Upper lobe of left lung (tissue), 6 donors: ENCODE results near the gene STARD7. TPM values are rescaled to one million over a fixed set of nuclear protein-coding genes. Genes with fewer than 3 reads are reported as not detected.

ENCODE experiments used
- ATAC-seq, 2 donors: fragments of 200-7000 bp; cut with Tn5 transposase; one replicate each; pipeline ENCODE4 v1.9.1; 2022; ENCODE audit warnings: mild to moderate bottlenecking in 2 of 2, moderate library complexity in 2 of 2; ENCODE audit not compliant: low FRiP score in 2 of 2
- DNase-seq, 2 donors: peaks; one replicate each; pipeline ENCODE4 v3.0.0-alpha.2; 2019 to 2020
- H3K27ac ChIP-seq, 4 donors: fragments of 200-600 bp; sonication (generic); one replicate each; pipeline ENCODE4 v1.5.1; 2016 to 2019
- H3K27me3 ChIP-seq, 4 donors: fragments of 200-600 bp; sonication (generic); one replicate each; pipeline ENCODE4 v1.5.1; 2017 to 2019
- H3K36me3 ChIP-seq, 4 donors: fragments of 200-600 bp; sonication (generic); one replicate each; pipeline ENCODE4 v1.5.1; 2016 to 2019
- H3K4me1 ChIP-seq, 4 donors: fragments of 200-600 bp; sonication (generic); one replicate each; pipeline ENCODE4 v1.5.1; 2018 to 2019
- H3K4me3 ChIP-seq, 4 donors: fragments of 200-600 bp; sonication (generic); one replicate each; pipeline ENCODE4 v1.5.1; 2017 to 2019; ENCODE audit warnings: mild to moderate bottlenecking in 2 of 4, moderate library complexity in 1 of 4
- H3K9me3 ChIP-seq, 4 donors: fragments of 200-600 bp; sonication (generic); one replicate each; pipeline ENCODE4 v1.5.1; 2018 to 2019
- EP300 ChIP-seq, 4 donors: sonication (generic); formaldehyde crosslinking; IDR thresholded peaks; one replicate each; pipeline ENCODE4 v1.5.1; 2017; ENCODE audit warnings: antibody characterized with exemption in 4 of 4, control low read depth in 2 of 4
- POLR2A ChIP-seq, 4 donors: fragments of 450-650 bp; IDR thresholded peaks; one replicate each; pipeline ENCODE4 v1.5.1; 2016 to 2017; ENCODE audit warnings: antibody characterized with exemption in 4 of 4, mild to moderate bottlenecking in 2 of 4
- POLR2AphosphoS5 ChIP-seq, 2 donors: sonication (generic); formaldehyde crosslinking; IDR thresholded peaks; one replicate each; pipeline ENCODE4 v1.5.1; 2017; ENCODE audit warnings: antibody characterized with exemption in 2 of 2
- WGBS, 2 donors: methylation state at CpG; one replicate each; pipeline ENCODE4 v1.1.5; 2017 to 2018; 5-methylcytosine and 5-hydroxymethylcytosine counted together
- total RNA-seq, 6 donors: library from RNA; depleted of rRNA in 4 of 6; stranded (reverse); fragments of >200 nt in 4 of 6; gene quantifications; one replicate each; pipeline versions ENCODE4 v1.1.0 to v1.2.1, GENCODE V29; 2016 to 2021
- TF ChIP-seq, protein P1 (sequence below), 6 experiments: fragments of 450-650 bp in 4 of 6; fragments of 200-600 bp in 2 of 6; sonication (generic) in 2 of 6; IDR thresholded peaks; one replicate each; pipeline ENCODE4 v1.5.1; 2016 to 2019; ENCODE audit warnings: antibody characterized with exemption in 6 of 6
- donor health status: DM: no; HTN: no; CAD: no; lungs with moderate emphysema.
- donor health status: DM: no; HTN: yes; CAD: no; lungs with severe emphysema.

The STARD7 gene
- total RNA-seq, 6 donors from 2014 or later: 76.4 to 226 (median 166) TPM

- WGBS, 2 donors: 92 to 98% methylated on average over 5 of the region's 5 CpGs
- Histone ChIP-seq H3K27me3 (no peaks in the 10 kb centered on the region), H3K4me3 (no peak overlapping the region), H3K27ac (no peak overlapping the region), H3K9me3 (no peaks in the 10 kb centered on the region), H3K4me1 (no peaks in the 10 kb centered on the region), H3K36me3 (peaks cover 28 to 82% (median 68%) of the 10 kb centered on the region in 4 donors)
- ATAC-seq (no peak), DNase-seq (no peak)
- TF ChIP-seq POLR2A (IDR thresholded peaks at IDR 0.05): no peak
- no peak for TF ChIP-seq POLR2AphosphoS5 (IDR thresholded peaks at IDR 0.05)
- TF ChIP-seq, protein P1, sequence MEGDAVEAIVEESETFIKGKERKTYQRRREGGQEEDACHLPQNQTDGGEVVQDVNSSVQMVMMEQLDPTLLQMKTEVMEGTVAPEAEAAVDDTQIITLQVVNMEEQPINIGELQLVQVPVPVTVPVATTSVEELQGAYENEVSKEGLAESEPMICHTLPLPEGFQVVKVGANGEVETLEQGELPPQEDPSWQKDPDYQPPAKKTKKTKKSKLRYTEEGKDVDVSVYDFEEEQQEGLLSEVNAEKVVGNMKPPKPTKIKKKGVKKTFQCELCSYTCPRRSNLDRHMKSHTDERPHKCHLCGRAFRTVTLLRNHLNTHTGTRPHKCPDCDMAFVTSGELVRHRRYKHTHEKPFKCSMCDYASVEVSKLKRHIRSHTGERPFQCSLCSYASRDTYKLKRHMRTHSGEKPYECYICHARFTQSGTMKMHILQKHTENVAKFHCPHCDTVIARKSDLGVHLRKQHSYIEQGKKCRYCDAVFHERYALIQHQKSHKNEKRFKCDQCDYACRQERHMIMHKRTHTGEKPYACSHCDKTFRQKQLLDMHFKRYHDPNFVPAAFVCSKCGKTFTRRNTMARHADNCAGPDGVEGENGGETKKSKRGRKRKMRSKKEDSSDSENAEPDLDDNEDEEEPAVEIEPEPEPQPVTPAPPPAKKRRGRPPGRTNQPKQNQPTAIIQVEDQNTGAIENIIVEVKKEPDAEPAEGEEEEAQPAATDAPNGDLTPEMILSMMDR (IDR thresholded peaks at IDR 0.05): no peak
- no peak for TF ChIP-seq EP300 (IDR thresholded peaks at IDR 0.05)
These were observed 22.1 kb downstream of the STARD7 start for GRCh38 chr2:96186562-96186961.

GRCh38 chr2:96185516-96185915 lies 23.1 kb downstream of the STARD7 start:
- H3K9me3 ChIP-seq: no peaks in the 10 kb centered on the region
- H3K27me3 ChIP-seq: no peaks in the 10 kb centered on the region
- TF ChIP-seq, protein P1 (IDR thresholded peaks at IDR 0.05): no peak
- no peak for TF ChIP-seq POLR2AphosphoS5 (IDR thresholded peaks at IDR 0.05)
- no peak for TF ChIP-seq EP300 (IDR thresholded peaks at IDR 0.05)
- TF ChIP-seq POLR2A (IDR thresholded peaks at IDR 0.05): no peak
- DNase-seq: no peak
- no peak overlapping the region for H3K4me3 ChIP-seq
- H3K4me1 ChIP-seq: no peaks in the 10 kb centered on the region
- peaks cover 19 to 71% (median 58%) of the 10 kb centered on the region in 4 donors for H3K36me3 ChIP-seq
- H3K27ac ChIP-seq: no peak overlapping the region
- no peak for ATAC-seq
- WGBS, 2 donors: 71 to 91% methylated on average over 1 of the region's 1 CpG

- H3K27ac ChIP-seq: no peak overlapping the region
- TF ChIP-seq POLR2AphosphoS5 (IDR thresholded peaks at IDR 0.05) (no peak), EP300 (IDR thresholded peaks at IDR 0.05) (no peak), POLR2A (IDR thresholded peaks at IDR 0.05) (no peak)
- TF ChIP-seq, protein P1 (IDR thresholded peaks at IDR 0.05): no peak
- ATAC-seq: no peak
- H3K4me1 ChIP-seq: no peaks in the 10 kb centered on the region
- DNase-seq: no peak
- H3K4me3 ChIP-seq: no peak overlapping the region
- H3K9me3 ChIP-seq: no peaks in the 10 kb centered on the region
- peaks cover 17 to 66% (median 52%) of the 10 kb centered on the region in 4 donors for H3K36me3 ChIP-seq
- H3K27me3 ChIP-seq: no peaks in the 10 kb centered on the region
- 87 to 88% methylated on average over 8 of the region's 8 CpGs for WGBS, 2 donors
These were observed 23.6 kb downstream of the STARD7 start for GRCh38 chr2:96184989-96185388.

DNA sequence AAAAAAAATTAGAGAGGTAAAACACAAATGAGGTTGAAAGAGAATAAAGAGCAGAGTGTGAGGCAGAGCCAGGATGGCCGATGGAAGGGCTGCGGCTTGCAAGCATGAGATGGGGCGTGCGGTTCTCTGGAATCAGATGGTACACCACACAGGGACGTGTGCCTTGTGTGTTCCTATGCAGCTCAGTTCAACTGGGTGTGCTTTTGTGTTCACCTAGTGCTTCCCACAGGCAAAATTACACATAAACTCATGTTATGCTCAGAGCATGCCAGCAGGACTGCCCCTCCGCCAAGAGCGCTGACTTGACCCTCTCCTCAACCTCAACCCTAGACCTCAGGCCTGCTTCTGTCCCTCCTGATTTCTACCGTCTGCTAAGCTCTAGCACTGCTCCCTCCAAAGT lies 24.4 kb downstream of the STARD7 start:
- whole genome bisulfite sequencing, 2 donors: 93 to 94% methylated on average over 8 of the region's 8 CpGs
- Histone ChIP-seq H3K27ac (no peak overlapping the region), H3K9me3 (no peaks in the 10 kb centered on the region), H3K4me3 (no peak overlapping the region), H3K27me3 (no peaks in the 10 kb centered on the region), H3K4me1 (no peaks in the 10 kb centered on the region), H3K36me3 (peaks cover 17 to 58% (median 46%) of the 10 kb centered on the region in 4 donors)
- TF ChIP-seq, protein P1 (IDR thresholded peaks at IDR 0.05): no peak
- no peak for TF ChIP-seq EP300 (IDR thresholded peaks at IDR 0.05)
- TF ChIP-seq POLR2A (IDR thresholded peaks at IDR 0.05): no peak
- TF ChIP-seq POLR2AphosphoS5 (IDR thresholded peaks at IDR 0.05): no peak
- DNase-seq (no peak), ATAC-seq (no peak)

DNA sequence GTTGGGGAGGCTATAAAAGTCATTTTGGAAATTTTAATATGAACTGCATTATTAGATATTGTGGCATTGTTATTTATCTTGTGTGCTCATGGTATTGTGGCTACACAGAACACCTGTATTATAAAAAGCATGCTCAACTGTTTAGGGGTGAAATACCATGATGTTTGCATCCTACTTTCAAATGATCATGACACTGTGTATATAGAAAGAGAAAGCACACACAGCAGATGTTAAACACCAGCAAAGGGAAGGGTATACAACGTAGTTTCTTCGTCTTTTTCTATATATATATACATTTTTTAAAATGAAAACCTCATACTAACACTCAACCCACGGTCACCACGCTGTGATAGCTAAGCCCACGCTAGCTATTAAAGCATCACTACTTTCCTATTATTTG lies 27.1 kb downstream of the STARD7 start:
- H3K36me3 ChIP-seq: peaks cover 10 to 31% (median 26%) of the 10 kb centered on the region in 4 donors
- H3K9me3 ChIP-seq: no peaks in the 10 kb centered on the region
- TF ChIP-seq POLR2AphosphoS5 (IDR thresholded peaks at IDR 0.05): no peak
- TF ChIP-seq, protein P1 (IDR thresholded peaks at IDR 0.05): no peak
- TF ChIP-seq POLR2A (IDR thresholded peaks at IDR 0.05): no peak
- no peak for TF ChIP-seq EP300 (IDR thresholded peaks at IDR 0.05)
- no peaks in the 10 kb centered on the region for H3K4me1 ChIP-seq
- WGBS, 2 donors: 79 to 81% methylated on average over 5 of the region's 5 CpGs
- no peak overlapping the region for H3K4me3 ChIP-seq
- H3K27ac ChIP-seq: no peak overlapping the region
- DNase-seq (no peak), ATAC-seq (no peak)
- no peaks in the 10 kb centered on the region for H3K27me3 ChIP-seq
